IPS-18c (cell line): ENCODE data around the gene NUCKS1.

Experiments
- H3K4me3 ChIP-seq: 2 replicates; pipeline ENCODE4 v1.7.0; 2013; ENCODE audit warnings: low read depth, mild to moderate bottlenecking, low read length, moderate library complexity; ENCODE audit not compliant: insufficient read depth
- H3K9me3 ChIP-seq: one replicate; pipeline ENCODE4 v1.6.1; 2013; ENCODE audit warnings: mild to moderate bottlenecking, low read length, moderate library complexity; ENCODE audit not compliant: control insufficient read depth, insufficient read depth

NUCKS1 gene

GRCh38 chr1:205775015-205775716, 25.2 kb upstream of the NUCKS1 start, which contains the start of gene RAB29:
RAB29 (minus strand) TSS chr1:205775482; CDS start chr1:205774956, 526 bp downstream.
- H3K9me3 ChIP-seq: no peaks in the 10 kb centered on the region
- H3K4me3 ChIP-seq: peak within 1 kb of the TSS; percentile 63

GRCh38 chr1:205774198-205775014, 24.4 kb upstream of the NUCKS1 start:
- Histone ChIP-seq H3K4me3 (peak overlapping the region; percentile 63), H3K9me3 (no peaks in the 10 kb centered on the region)

GRCh38 chr1:205772607-205773032, 22.6 kb upstream of the NUCKS1 start:
- Histone ChIP-seq H3K9me3 (no peaks in the 10 kb centered on the region), H3K4me3 (no peak overlapping the region)

- no peaks in the 10 kb centered on the region for H3K9me3 ChIP-seq
- no peak overlapping the region for H3K4me3 ChIP-seq
These were observed 20.6 kb upstream of the NUCKS1 start for GRCh38 chr1:205770618-205771017.

GRCh38 chr1:205769641-205770365, 19.8 kb upstream of the NUCKS1 start:
- no peaks in the 10 kb centered on the region for H3K9me3 ChIP-seq

GRCh38 chr1:205767248-205767647, 17.3 kb upstream of the NUCKS1 start:
- Histone ChIP-seq H3K9me3 (no peaks in the 10 kb centered on the region), H3K4me3 (no peak overlapping the region)

More at GRCh38 chr1:205769641-205770365, 19.8 kb upstream of the NUCKS1 start:
- no peak overlapping the region for H3K4me3 ChIP-seq

- Histone ChIP-seq H3K9me3 (no peaks in the 10 kb centered on the region), H3K4me3 (no peak overlapping the region)
These were observed 16.6 kb upstream of the NUCKS1 start for GRCh38 chr1:205766570-205766969.

GRCh38 chr1:205766038-205766437, 16.1 kb upstream of the NUCKS1 start:
- Histone ChIP-seq H3K4me3 (no peak overlapping the region), H3K9me3 (no peaks in the 10 kb centered on the region)

- no peaks in the 10 kb centered on the region for H3K9me3 ChIP-seq
- H3K4me3 ChIP-seq: no peak overlapping the region
These were observed 14.6 kb upstream of the NUCKS1 start for GRCh38 chr1:205764578-205764977.

GRCh38 chr1:205763980-205764379, 14.0 kb upstream of the NUCKS1 start:
- Histone ChIP-seq H3K9me3 (no peaks in the 10 kb centered on the region), H3K4me3 (no peak overlapping the region)

- Histone ChIP-seq H3K4me3 (no peak overlapping the region), H3K9me3 (no peaks in the 10 kb centered on the region)
These were observed 10.6 kb upstream of the NUCKS1 start for GRCh38 chr1:205760606-205761005.

GRCh38 chr1:205756552-205756951, 6.6 kb upstream of the NUCKS1 start:
- Histone ChIP-seq H3K4me3 (no peak overlapping the region), H3K9me3 (no peaks in the 10 kb centered on the region)

- no peak overlapping the region for H3K4me3 ChIP-seq
- H3K9me3 ChIP-seq: no peaks in the 10 kb centered on the region
These were observed 4.9 kb upstream of the NUCKS1 start for GRCh38 chr1:205754857-205755256.

- Histone ChIP-seq H3K9me3 (no peaks in the 10 kb centered on the region), H3K4me3 (0 out of 2 replicates have a peak overlapping the region, but pooled peaks have one; percentile 92)
These were observed 1.2 kb upstream of the NUCKS1 start for GRCh38 chr1:205751036-205751651.

GRCh38 chr1:205749234-205750137, 496 bp downstream of the NUCKS1 start:
- H3K9me3 ChIP-seq: no peaks in the 10 kb centered on the region

More at GRCh38 chr1:205749234-205750137, 496 bp downstream of the NUCKS1 start:
- peak overlapping the region; percentile 92 for H3K4me3 ChIP-seq
